GM18873 (cell line): ENCODE data around the gene SMARCA1.

Experiments
- ATAC-seq: cut with Tn5 transposase; IDR thresholded peaks from one replicate; pipeline ENCODE4 v1.9.1; 2021; ENCODE audit warnings: mild to moderate bottlenecking, moderate library complexity, moderate number of reproducible peaks; ENCODE audit not compliant: unreplicated experiment, low FRiP score

Gene SMARCA1

GRCh38 chrX:129480889-129481288 is 42.4 kb downstream of the SMARCA1 start:
- ATAC-seq: no peak

DNA sequence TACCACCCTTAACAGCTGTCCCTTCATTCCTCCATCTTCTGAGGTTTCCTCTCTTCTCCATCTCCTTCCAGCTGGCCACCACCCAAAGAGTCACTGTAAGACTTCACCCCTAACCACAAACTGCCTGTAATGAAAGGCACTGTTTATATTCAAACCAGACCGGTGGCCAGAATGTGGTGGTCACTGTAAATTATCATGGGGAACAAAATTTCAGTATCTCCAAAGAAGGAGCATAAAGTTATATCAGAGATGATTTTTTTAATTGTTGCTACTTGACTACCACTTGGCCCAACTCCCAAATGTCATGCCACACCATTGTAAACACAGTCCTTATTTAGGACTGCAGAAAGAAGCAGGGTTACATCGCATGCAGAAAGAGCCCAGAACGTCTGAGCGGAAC is 44.8 kb downstream of the SMARCA1 start:
- no peak for ATAC-seq

- ATAC-seq: no peak
These were observed 51.2 kb downstream of the SMARCA1 start for GRCh38 chrX:129472116-129472515.

- no peak for ATAC-seq
These were observed 60.6 kb downstream of the SMARCA1 start for GRCh38 chrX:129462707-129463106.

DNA sequence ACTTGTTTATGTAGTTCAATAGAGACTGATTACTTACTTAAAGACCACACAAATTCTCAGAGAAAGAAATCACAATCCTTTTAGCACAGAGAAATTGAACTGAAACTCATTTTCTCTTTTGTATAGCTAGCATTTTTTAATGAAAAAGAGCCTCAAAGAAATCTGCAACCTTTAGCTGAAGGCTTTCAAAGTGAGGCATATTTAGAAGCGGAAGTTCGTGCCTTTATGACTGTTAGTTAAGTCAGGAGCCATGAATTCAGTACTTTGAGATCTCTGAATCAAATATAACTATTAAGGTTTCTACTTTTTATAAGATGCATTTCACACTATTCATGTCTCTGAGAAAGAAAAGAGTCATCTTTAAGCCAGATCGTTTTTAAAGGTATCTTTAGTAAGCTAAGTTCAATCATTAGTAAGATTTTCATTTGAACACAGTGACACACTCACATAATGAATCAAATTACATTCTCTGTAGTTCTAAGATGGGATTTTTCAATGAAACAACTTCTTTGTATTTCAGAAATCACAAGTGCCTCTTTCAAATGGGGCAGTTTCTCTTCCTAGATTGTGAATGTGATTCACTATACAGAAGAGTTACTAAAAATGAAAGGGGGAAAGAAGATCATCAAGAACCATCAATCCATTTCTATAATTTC is 61.4 kb downstream of the SMARCA1 start:
- ATAC-seq: no peak

- ATAC-seq: no peak
These were observed 70.8 kb downstream of the SMARCA1 start for GRCh38 chrX:129452523-129452922.

DNA sequence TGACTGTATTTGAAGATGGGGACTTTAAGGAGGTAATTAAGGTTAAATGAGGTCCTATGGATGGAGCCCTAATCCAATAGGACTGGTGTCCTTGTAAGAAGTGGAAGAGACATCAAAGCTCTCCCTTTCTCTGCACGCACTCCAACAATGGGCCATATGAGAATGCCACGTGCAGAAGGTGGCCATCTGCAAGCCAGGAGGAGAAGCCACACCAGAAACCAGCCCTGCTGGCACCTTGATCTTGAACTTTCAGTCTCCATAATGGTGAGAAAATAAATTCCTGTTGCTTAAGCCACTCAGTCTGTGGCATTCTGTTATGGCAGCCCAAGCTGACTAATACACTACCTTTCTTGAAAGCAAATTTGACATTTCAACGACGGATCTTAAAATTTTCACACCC is 73.2 kb downstream of the SMARCA1 start:
- ATAC-seq: no peak

DNA sequence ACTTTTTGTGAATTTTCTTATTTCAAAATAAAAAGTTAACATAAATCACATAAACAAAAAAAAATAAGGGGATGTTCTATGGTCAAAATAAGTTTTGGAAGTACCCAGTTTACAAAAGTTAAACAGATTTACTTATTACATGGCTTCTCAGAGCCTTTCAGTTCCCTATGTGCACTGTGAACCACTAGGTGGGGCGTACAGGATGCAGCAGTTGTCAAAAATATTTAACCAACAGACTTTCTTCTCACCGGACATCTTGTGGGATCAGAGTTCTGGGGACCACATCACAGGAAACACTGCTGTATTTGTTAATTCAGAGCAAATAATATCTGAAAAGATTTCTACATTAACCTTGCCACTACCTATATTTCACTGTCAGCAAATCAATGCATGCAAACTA is 74.1 kb downstream of the SMARCA1 start:
- ATAC-seq: no peak

DNA sequence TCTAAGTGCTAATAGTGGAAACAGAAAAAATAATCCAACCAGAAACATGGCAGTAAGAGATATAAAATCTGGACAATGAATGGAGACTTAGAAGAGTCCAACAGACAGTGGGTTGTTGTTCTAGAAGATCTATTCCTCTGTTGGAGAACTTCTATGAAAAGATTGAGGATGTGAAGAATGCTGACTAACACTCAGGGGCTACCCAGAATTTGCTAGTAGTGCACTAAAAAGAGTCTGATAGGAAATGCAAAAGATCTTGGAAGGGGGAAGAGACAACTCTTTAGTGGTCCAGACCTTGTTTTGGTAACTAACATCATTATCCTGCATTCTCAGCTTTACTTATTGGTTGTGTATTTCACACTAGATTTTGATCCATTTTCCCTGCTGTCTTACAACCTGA is 77.9 kb downstream of the SMARCA1 start:
- no peak for ATAC-seq

GRCh38 chrX:129433945-129434344 is 89.3 kb downstream of the SMARCA1 start:
- no peak for ATAC-seq

- ATAC-seq: no peak
These were observed 89.8 kb downstream of the SMARCA1 start for GRCh38 chrX:129433461-129433860.

DNA sequence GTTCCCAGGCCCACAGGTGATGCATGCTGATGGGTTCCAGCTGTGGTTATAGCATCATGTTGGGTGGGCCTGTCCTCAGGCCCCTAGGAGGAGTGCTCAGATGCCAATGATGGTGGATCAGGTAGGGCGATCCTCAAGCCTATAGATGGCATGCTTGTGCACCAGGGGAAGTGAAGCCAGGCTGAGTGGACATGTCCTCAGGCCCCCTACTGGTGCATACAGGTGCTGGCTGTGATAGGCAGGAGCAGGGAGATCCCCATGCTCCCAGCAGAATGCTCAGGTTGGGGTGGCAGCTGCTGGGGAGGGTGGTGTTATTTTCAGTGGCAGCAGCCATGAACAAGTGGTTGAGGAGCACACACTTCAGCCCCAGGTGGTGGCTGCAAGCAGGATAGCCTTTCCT is 96.0 kb downstream of the SMARCA1 start:
- ATAC-seq: no peak

DNA sequence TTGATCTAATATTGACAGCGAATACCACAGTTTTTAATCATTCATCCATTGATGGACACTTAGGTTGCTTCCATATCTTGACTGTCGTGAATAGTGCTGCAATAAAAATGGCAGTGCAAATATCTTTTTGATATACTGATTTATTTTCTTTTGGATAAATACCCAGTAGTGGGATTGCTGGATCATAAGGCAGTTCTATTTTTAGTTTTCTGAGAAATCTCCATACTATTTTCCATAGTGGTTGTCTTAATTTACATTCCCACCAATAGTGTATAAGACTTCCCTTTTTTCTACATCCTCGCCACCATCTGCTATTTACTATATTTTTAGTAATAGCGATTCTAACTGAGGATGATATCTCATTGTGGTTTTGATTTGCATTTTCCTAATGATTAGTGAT is 100.1 kb downstream of the SMARCA1 start:
- no peak for ATAC-seq

DNA sequence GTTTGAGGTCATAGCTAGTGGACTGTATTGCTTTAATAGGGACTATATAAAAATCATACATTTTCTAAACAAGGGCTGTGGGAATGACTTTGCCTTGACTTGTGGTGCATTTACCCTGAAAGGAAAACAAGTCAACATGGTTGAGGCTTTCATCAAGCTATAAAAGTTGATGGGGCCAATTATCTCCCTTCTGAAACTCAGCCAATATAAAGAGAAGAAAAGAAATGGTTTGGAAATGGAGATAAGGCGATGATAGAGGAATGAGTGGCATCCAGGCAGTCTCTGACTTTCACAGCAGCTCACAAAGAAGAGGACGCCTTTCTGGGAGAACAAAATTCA is 118.7 kb downstream of the SMARCA1 start:
- ATAC-seq: no peak

DNA sequence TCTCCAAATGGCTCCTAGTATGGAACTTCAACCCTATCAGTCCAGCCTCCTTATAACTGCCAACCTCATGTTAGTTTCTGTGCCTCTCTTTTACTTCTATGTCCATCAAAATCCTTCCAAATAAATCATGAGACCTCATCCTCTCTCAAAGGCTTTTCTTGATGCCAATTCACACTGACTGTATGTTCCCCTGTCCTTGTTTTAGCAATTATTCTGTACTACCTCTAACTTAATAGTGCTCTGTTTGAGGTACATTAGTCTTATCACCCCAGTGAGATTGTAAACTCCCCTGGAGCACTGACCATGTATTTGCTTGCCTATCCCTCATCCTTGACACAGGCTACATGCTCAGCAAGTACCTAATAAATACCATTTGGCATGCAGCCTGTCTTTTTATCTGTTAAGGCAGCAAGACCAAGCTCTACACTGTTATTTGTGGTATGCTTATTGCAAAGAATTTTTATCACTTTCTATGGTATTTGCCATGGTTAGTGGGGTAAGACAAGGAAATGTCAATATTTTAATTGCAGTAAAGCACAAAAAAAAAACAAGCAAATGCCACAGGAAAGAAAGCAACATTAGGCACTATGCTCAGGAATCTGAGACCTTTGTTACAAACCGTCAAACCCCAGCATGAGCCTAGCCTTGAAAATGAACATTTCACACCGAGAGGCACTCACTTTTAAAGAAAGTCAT is 119.2 kb downstream of the SMARCA1 start:
- no peak for ATAC-seq
